Activated T-cell treated with anti-CD3 and anti-CD28 coated beads, Interleukin-2, amount 50 U/mL, for 72 hours (primary cell): ENCODE measurements around the gene NIPBL. TPM values are rescaled to one million over a fixed set of nuclear protein-coding genes. Genes with fewer than 3 reads are reported as not detected.
"Not testable (repeated sequence)": the region's sequence is repeated elsewhere in the genome, so short reads cannot be mapped to it uniquely, and the experiment has no call there.

Source experiments
- ATAC-seq, 2 donors: fragments of 150-1000 bp; cut with Tn5 transposase; replicated peaks in 1 of 2; 2 replicates each; pipeline ENCODE4 v1.10.0; 2021; ENCODE audit warnings: moderate library complexity in 2 of 2, mild to moderate bottlenecking in 1 of 2
- DNase-seq, 2 donors: peaks; one replicate each; pipeline ENCODE4 v3.0.0; 2021 to 2022; ENCODE audit warnings: mixed read lengths in 1 of 2
- H3K27ac Mint-ChIP-seq: one replicate; pipeline ENCODE4 v1.8.0; 2022; ENCODE audit warnings: mild to moderate bottlenecking, moderate library complexity, mixed read lengths
- H3K27me3 Mint-ChIP-seq: one replicate; pipeline ENCODE4 v1.8.0; 2022; ENCODE audit warnings: low read depth, mixed read lengths
- H3K36me3 Mint-ChIP-seq, 2 donors: one replicate each; pipeline ENCODE4 v1.8.0; 2022; ENCODE audit warnings: mixed read lengths in 2 of 2, mild to moderate bottlenecking in 1 of 2; ENCODE audit not compliant: insufficient read depth in 2 of 2
- H3K4me1 Mint-ChIP-seq: one replicate; pipeline ENCODE4 v1.8.0; 2022; ENCODE audit warnings: low read depth, mixed read lengths
- H3K4me3 Mint-ChIP-seq, 2 donors: one replicate each; pipeline ENCODE4 v1.8.0; 2022; ENCODE audit warnings: mild to moderate bottlenecking in 2 of 2, mixed read lengths in 2 of 2, moderate library complexity in 2 of 2
- H3K9me3 Mint-ChIP-seq, 2 donors: one replicate each; pipeline ENCODE4 v1.8.0; 2022; ENCODE audit warnings: mixed read lengths in 2 of 2
- total RNA-seq, 2 donors: library from RNA; stranded (reverse); gene quantifications; one replicate each; pipeline ENCODE4 v1.2.3, GENCODE V29; 2022

NIPBL gene
- total RNA-seq, 2 donors from 2014 or later, result 56.3 to 60.9 TPM

- Mint-ChIP-seq H3K27ac (peak overlapping the region; percentile 44), H3K4me1 (peaks cover 12% of the 10 kb centered on the region), H3K27me3 (no peaks in the 10 kb centered on the region), H3K36me3 (peaks cover 0 to 8% of the 10 kb centered on the region in 2 donors), H3K4me3 (no peak overlapping the region), H3K9me3 (no peaks in the 10 kb centered on the region)
- DNase-seq (no peak), ATAC-seq (no peak)
Observed at GRCh38 chr5:37002176-37002751, 125.7 kb downstream of the NIPBL start.

GRCh38 chr5:37005252-37005651 is 128.7 kb downstream of the NIPBL start:
- H3K4me3 Mint-ChIP-seq, result no peak overlapping the region
- H3K27ac Mint-ChIP-seq, result no peak overlapping the region
- no peaks in the 10 kb centered on the region for H3K9me3 Mint-ChIP-seq
- ATAC-seq, result no peak
- peaks cover 0 to 9% of the 10 kb centered on the region in 2 donors for H3K36me3 Mint-ChIP-seq
- DNase-seq, result no peak
- H3K27me3 Mint-ChIP-seq, result no peaks in the 10 kb centered on the region
- no peaks in the 10 kb centered on the region for H3K4me1 Mint-ChIP-seq

- DNase-seq, result no peak
- no peaks in the 10 kb centered on the region for H3K27me3 Mint-ChIP-seq
- no peaks in the 10 kb centered on the region for H3K4me1 Mint-ChIP-seq
- H3K4me3 Mint-ChIP-seq, result no peak overlapping the region
- H3K9me3 Mint-ChIP-seq, result no peaks in the 10 kb centered on the region
- no peak for ATAC-seq
- peaks cover 0 to 9% of the 10 kb centered on the region in 2 donors for H3K36me3 Mint-ChIP-seq
- H3K27ac Mint-ChIP-seq, result no peak overlapping the region
Observed at GRCh38 chr5:37005946-37006540, 129.5 kb downstream of the NIPBL start.

- not testable (repeated sequence) for H3K9me3 Mint-ChIP-seq, H3K27ac Mint-ChIP-seq, H3K4me3 Mint-ChIP-seq, ATAC-seq, DNase-seq, H3K27me3 Mint-ChIP-seq, H3K4me1 Mint-ChIP-seq
- H3K36me3 Mint-ChIP-seq, result peaks cover 0 to 13% of the 10 kb centered on the region in 2 donors
Observed at GRCh38 chr5:37013181-37013580, 136.6 kb downstream of the NIPBL start.

GRCh38 chr5:37014321-37014720 is 137.8 kb downstream of the NIPBL start:
- ATAC-seq, result no peak
- H3K27me3 Mint-ChIP-seq, result no peaks in the 10 kb centered on the region
- peaks cover 0 to 14% of the 10 kb centered on the region in 2 donors for H3K36me3 Mint-ChIP-seq
- no peaks in the 10 kb centered on the region for H3K9me3 Mint-ChIP-seq
- H3K27ac Mint-ChIP-seq, result peak overlapping the region; percentile 68
- H3K4me1 Mint-ChIP-seq, result no peaks in the 10 kb centered on the region
- DNase-seq, result no peak
- H3K4me3 Mint-ChIP-seq, result no peak overlapping the region

GRCh38 chr5:37015795-37016666 is 139.5 kb downstream of the NIPBL start:
- Mint-ChIP-seq H3K36me3 (peaks cover 0 to 18% of the 10 kb centered on the region in 2 donors), H3K4me1 (no peaks in the 10 kb centered on the region), H3K27ac (no peak overlapping the region), H3K27me3 (no peaks in the 10 kb centered on the region), H3K4me3 (no peak overlapping the region), H3K9me3 (no peaks in the 10 kb centered on the region)
- ATAC-seq (peak; percentile 32 to 45), DNase-seq (no peak)

GRCh38 chr5:37028910-37029309 is 152.3 kb downstream of the NIPBL start:
- peaks cover 2 to 26% of the 10 kb centered on the region in 2 donors for H3K36me3 Mint-ChIP-seq

GRCh38 chr5:37029436-37029835 is 152.9 kb downstream of the NIPBL start:
- H3K9me3 Mint-ChIP-seq, result no peaks in the 10 kb centered on the region
- H3K36me3 Mint-ChIP-seq, result peaks cover 2 to 26% of the 10 kb centered on the region in 2 donors
- ATAC-seq (no peak), DNase-seq (no peak)
- H3K27me3 Mint-ChIP-seq, result no peaks in the 10 kb centered on the region
- H3K4me3 Mint-ChIP-seq, result no peak overlapping the region
- peaks cover 5% of the 10 kb centered on the region for H3K4me1 Mint-ChIP-seq
- H3K27ac Mint-ChIP-seq, result no peak overlapping the region

More at GRCh38 chr5:37028910-37029309, 152.3 kb downstream of the NIPBL start:
- ATAC-seq (no peak), DNase-seq (no peak)
- Mint-ChIP-seq H3K4me1 (peaks cover 5% of the 10 kb centered on the region), H3K27ac (peak overlapping the region; percentile 75), H3K27me3 (no peaks in the 10 kb centered on the region), H3K9me3 (no peaks in the 10 kb centered on the region), H3K4me3 (no peak overlapping the region)

GRCh38 chr5:37034955-37035354 is 158.4 kb downstream of the NIPBL start:
- no peaks in the 10 kb centered on the region for H3K4me1 Mint-ChIP-seq
- H3K36me3 Mint-ChIP-seq, result peaks cover 0 to 10% of the 10 kb centered on the region in 2 donors
- ATAC-seq, result no peak
- no peak for DNase-seq
- H3K9me3 Mint-ChIP-seq, result no peaks in the 10 kb centered on the region
- no peak overlapping the region for H3K27ac Mint-ChIP-seq
- H3K27me3 Mint-ChIP-seq, result no peaks in the 10 kb centered on the region
- no peak overlapping the region for H3K4me3 Mint-ChIP-seq

- H3K36me3 Mint-ChIP-seq, result peaks cover 0 to 6% of the 10 kb centered on the region in 2 donors
- ATAC-seq (no peak), DNase-seq (no peak)
- H3K27me3 Mint-ChIP-seq, result no peaks in the 10 kb centered on the region
- H3K4me3 Mint-ChIP-seq, result no peak overlapping the region
- H3K9me3 Mint-ChIP-seq, result no peaks in the 10 kb centered on the region
- peak overlapping the region; percentile 80 for H3K27ac Mint-ChIP-seq
- no peaks in the 10 kb centered on the region for H3K4me1 Mint-ChIP-seq
Observed at GRCh38 chr5:37037840-37038239, 161.3 kb downstream of the NIPBL start.

GRCh38 chr5:37039824-37040223 is 163.3 kb downstream of the NIPBL start:
- no peaks in the 10 kb centered on the region for H3K27me3 Mint-ChIP-seq
- DNase-seq, result no peak
- no peaks in the 10 kb centered on the region for H3K4me1 Mint-ChIP-seq
- H3K9me3 Mint-ChIP-seq, result no peaks in the 10 kb centered on the region
- H3K4me3 Mint-ChIP-seq, result no peak overlapping the region
- H3K36me3 Mint-ChIP-seq, result peaks cover 0 to 4% of the 10 kb centered on the region in 2 donors
- no peak overlapping the region for H3K27ac Mint-ChIP-seq
- ATAC-seq, result no peak

- no peak overlapping the region for H3K4me3 Mint-ChIP-seq
- peaks cover 1 to 2% of the 10 kb centered on the region in 2 donors for H3K36me3 Mint-ChIP-seq
- no peak overlapping the region for H3K27ac Mint-ChIP-seq
- H3K9me3 Mint-ChIP-seq, result no peaks in the 10 kb centered on the region
- H3K4me1 Mint-ChIP-seq, result no peaks in the 10 kb centered on the region
- ATAC-seq (no peak), DNase-seq (no peak)
- H3K27me3 Mint-ChIP-seq, result no peaks in the 10 kb centered on the region
Observed at GRCh38 chr5:37043693-37044092, 167.1 kb downstream of the NIPBL start.

- peaks cover 2 to 4% of the 10 kb centered on the region in 2 donors for H3K36me3 Mint-ChIP-seq
- H3K9me3 Mint-ChIP-seq, result no peaks in the 10 kb centered on the region
- no peaks in the 10 kb centered on the region for H3K4me1 Mint-ChIP-seq
- H3K27ac Mint-ChIP-seq, result no peak overlapping the region
- DNase-seq (no peak), ATAC-seq (no peak)
- no peak overlapping the region for H3K4me3 Mint-ChIP-seq
- H3K27me3 Mint-ChIP-seq, result no peaks in the 10 kb centered on the region
Observed at GRCh38 chr5:37044120-37044519, 167.6 kb downstream of the NIPBL start.
